Stromal cell of bone marrow (primary cell): Measurements from ENCODE around the gene RNF212.

Source experiments
- DNase-seq: peaks from one replicate; pipeline ENCODE4 v3.0.0-alpha.2; 2012; ENCODE audit warnings: low read depth

The RNF212 gene

DNA sequence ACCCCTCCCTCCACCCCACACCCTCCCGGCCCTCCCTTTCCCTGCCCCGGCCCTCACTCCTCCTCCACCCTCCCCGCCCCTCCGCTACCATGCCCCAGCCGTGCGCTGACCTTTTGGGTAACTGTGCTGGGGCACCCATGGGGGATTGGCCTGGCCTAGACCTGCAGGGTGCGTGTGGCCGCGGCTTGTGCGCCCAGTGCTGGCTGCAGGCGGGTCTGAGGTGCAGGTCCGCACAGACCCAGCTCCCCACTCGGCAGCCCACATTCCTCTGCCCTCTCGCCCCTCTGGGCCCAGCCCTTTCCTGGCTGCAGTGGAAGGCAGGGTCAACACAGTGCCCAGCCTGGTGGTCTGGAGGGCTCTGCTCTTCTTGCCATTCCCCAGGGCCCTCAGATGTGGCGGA is 77.3 kb downstream of the RNF212 start:
- DNase-seq = no peak

DNA sequence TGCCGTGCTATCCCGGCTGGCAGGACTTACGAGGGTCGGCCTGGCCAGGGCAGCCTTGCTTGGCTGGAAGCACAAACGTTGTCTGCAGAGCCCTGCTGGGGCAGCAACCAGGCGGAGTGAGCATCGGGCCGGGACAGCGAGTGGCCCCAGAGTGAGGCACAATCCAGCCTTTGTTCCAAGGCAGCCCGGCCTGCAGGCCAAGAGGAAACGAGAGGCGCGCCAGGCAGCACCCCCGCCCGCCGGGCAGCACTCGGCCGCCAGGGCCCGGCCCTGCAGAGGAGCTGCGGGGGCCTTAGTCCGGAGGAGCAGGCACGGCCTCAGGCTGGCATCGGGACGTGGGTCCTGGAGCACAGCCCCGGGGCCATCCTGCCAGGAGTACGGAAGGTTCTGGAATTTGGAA is 77.9 kb downstream of the RNF212 start:
- DNase-seq = no peak

DNA sequence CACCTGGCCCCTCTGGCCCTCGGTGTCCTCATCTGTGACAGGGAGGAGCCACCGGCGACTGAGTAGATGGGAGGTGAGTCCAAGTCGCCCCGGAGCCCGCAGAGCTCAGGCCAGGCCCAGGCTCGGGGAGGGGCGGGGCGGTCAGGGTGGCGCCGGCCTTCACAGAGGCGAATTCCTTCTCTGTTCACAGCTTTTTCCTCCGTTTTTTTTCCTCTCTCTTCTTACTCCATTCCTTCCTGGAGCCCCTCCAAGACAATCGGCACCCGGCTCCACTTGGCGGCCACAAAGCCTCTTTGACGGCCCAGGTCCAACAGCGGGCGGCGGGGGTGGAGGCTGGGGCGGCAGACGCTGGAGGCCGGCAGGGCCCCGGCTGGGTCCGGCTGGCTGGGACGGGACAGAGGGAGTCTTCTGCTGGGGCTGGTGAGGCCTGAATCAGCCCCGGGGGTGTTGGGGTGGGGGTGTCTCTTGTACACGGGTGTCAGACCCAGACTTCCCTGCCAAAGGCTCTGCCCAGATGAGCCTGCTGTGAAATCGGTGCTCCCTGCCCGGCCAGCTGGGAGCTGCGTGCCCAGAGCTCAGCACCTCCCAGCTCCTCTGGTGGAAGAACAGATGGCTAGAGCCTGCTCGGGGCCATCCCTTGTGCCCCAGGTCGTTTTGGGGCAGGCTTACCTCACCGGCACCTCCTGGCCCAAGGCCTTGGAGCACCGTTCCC is 79.4 kb downstream of the RNF212 start:
- DNase-seq = peak; percentile 76

DNA sequence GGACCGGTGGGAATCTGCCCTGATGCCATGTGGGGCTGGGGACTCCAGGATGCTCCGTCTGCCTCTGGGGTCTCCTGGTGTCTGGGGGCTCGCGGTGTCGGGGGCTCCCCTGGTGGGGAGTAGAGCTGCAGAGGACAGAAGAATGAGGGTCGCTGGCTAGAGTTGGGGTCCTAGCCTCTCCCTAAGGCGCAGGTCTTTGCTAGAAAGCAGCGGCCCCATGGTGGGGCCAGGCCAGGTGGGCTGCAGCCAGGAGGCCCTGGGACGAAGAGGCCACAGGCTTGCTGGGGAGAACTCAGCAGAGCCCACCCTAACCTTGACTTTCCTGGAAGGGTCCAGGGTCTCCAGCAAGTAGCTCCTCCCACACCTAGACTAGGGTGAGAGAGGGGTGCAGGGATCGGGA is 80.5 kb downstream of the RNF212 start:
- no peak for DNase-seq

DNA sequence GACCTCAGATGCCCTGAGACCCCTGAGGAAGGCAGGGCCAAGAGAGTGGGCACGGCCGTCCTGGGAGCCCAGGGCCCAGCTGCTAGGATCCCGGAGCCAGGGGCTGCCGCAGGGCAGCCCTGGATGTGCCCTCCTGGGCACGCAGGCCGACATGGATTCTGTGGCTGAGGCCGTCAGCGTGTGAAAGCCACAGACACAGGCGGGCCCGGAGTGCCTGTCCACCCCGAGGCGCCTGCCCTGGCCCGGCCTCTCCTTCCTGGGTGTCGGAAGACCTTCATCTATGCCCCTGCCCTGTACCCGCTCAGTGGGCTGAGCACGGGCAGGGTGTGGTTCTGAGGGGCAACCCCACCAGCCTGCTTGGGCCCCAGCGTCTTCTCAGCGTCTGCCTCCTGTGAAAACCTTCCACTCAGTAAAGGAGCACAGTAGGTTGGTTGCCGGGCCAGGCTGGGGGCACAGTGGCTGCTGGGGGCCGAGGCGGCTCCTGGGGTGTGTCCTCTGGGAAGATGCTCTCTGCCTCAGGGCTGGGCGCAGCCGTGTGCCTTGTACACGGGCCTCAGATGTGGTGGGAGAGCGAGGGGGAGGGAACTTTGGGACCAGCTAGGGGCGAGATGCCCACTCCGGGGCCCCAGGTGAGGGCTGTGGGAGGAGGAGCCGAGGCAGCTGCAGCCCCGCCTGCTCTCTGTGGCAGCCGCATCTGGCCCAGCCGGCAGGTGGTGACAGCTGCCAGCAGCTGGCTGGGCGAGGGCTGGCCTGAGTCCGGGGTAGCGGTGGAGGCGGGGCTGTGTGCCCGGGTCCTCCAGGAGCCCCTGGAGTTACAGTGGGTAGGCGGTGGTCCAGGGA is 81.2 kb downstream of the RNF212 start:
- DNase-seq = no peak

DNA sequence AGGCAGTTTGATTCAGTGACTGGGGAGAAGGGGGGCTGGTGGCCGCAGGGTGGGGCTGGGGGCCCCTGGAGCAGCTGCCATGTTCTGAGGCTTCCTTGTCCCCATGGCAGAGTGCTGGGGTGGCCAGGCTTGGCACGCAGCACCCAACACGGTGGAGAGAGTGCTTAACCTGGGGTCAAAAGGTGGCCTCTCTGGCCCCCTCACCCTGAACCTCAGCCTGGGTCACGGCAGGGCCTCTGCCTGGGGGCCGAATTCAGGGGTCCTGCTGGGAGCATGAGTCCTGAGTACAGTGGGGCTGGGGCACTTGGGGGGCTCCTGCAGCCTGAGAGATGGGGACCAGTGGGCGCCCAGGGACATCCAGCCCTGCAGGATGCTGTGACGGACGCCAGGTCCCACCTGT is 82.0 kb downstream of the RNF212 start:
- no peak for DNase-seq

DNA sequence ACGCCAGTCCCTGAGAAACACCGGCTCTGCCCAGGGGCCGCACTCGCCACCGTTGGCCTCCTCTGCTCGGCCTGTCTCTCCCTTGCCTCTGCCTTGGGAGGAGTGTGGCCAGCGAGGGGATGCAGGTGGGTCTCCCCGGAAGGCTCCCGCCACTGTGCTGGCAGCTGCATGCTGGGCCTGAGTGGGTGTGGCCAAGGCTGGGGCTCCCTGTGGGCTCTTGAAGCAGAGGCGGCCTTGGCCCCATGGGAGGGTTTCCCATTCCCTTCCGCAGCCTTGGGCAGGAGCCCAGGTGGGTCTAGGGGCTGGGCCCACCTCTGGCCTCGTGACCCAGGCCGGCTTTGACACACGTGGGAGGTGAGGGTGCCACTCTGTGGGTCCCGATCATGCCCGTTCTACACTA is 82.8 kb downstream of the RNF212 start:
- no peak for DNase-seq

DNA sequence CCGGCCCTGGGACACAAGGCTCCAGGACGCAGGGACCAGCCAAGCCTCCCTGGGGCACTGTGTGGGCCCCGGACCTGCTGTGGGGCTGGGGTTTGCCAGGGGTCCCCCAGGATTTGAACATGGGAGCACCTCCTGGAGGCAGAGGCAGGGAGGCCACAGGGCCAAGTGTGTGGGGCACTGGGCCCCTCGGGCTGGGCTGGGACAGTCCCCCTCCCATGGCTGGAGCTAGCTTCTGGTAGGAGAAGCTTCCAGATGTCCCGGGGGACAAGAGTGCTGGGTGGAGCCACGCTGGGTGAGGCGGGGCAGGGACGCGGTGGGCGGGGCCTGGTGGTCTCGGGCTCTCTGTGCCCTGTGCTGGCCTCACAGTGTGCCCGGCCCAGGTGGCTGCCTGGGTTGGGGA is 83.3 kb downstream of the RNF212 start:
- no peak for DNase-seq

DNA sequence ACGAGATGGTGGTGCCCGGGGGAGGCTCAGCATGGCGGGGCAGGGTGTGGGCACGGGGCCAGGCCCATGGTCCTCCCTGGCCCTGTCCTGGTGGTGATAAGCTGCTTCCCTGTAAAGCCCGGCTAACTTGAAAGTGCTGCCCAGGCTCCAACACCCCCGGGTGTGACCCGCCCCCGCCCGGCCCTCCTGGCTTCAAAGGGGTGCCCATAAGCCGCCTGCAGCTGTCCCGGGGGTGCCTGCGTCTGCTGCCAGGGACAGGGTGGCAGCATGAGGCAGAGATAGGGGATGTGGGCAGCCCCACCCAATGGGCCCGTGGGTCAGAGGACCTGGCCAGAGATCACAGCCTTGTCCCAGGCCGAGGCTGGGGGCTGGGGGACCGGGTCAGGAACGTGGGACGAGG is 83.8 kb downstream of the RNF212 start:
- no peak for DNase-seq

DNA sequence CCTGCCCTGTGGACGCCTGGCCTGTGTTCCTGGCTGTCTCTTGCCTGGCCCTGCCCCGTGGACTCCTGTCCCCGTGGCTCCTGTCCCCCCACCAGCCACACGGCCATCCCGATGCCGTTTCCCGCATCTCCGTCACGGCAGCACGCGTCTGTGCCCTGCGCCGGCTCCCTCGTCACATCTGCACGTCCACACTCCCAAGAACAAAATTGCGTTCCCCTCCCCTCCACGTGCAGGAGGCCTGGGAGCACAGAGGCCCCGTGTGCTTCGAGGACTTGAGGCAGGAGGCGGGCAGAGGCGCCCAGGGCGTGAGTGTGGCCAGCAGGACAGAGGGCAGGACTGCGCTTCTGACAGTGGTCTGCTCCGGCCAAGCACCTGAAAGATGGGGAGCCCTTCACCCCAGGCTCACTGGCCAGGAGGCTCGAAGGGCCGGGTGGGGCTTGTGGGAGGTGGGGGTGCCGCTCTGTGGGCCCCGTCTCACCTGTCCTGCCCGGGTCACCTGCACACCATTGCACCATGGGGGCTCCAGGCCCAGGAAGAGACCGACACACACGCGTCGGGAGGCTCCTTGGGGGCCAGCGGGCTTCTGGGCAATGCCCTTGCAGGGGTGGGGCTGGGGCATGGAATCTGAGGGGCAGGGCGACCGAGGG is 84.7 kb downstream of the RNF212 start:
- no peak for DNase-seq

DNA sequence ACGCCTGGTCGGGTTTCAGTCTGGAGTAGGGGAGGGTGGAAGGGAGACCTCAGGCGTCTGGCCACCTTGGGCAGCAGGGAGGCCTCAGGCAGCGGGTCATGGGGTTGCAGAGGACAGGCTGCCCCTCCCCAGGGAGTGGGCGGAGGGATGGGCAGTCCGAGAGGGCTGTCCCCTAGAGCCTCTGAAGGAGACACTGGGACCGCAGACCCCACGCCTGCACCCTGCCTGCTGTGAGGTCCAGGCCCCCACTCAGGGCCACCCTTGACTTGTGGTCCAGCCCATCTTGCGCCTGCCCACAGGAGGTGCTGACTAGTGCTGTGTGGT is 85.5 kb downstream of the RNF212 start:
- no peak for DNase-seq

DNA sequence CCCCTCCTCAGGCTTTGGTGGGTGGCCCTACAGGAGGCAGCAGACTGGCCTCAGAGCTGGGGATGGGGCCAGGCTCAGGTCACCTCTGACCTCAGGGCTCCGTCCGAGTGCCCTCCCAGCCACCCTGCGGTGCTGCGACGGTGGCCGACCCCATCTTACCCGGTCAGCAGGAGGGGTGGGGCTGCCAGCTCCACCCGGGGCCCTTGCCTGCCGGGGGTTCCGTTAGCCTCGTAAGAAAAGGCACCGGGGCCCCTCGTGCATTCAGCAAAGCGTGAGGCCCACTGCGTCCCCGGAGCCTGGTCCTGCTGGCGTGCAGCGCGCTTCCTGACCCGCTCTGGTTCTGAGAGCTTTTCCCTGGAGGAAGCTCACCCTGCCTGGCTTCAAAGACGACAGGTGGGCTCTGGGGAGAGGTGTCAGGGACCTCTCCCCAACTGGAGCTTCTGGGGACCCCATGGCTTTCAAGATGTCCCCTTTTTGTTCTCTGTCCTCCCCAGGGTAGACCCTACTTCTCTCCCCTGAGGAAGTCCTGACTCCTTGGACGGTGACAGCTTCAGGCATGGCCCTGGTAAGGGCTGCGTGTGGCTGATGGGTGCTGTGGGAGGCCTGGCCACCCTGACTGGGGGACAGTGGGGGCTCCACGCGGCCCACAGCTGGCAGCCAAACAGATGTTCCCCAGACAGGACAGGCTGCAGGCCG is 86.0 kb downstream of the RNF212 start:
- no peak for DNase-seq

DNA sequence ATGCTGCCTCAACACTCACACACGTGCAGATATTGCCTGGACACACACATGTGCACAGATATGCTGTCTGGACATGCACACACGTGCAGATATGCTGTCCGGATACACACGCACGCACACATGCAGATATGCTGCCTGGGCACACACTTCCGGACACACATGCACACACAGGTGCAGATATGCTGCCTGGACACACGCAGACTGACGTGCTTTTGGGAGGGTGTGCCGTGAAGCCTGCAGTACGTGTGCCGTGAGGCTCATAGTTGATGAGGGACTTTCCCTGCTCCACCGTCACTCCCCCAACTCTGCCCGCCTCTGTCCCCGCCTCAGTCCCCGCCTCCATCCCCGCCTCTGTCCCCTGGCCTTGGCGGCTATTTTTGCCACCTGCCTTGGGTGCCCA is 87.2 kb downstream of the RNF212 start:
- no peak for DNase-seq

DNA sequence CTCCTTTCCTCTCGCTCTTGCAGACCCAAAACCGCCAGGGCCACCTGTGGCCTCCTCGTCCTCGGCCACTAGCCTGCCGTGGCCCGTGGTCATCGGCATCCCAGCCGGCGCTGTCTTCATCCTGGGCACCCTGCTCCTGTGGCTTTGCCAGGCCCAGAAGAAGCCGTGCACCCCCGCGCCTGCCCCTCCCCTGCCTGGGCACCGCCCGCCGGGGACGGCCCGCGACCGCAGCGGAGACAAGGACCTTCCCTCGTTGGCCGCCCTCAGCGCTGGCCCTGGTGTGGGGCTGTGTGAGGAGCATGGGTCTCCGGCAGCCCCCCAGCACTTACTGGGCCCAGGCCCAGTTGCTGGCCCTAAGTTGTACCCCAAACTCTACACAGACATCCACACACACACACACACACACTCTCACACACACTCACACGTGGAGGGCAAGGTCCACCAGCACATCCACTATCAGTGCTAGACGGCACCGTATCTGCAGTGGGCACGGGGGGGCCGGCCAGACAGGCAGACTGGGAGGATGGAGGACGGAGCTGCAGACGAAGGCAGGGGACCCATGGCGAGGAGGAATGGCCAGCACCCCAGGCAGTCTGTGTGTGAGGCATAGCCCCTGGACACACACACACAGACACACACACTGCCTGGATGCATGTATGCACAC is 88.3 kb downstream of the RNF212 start:
- DNase-seq = no peak

DNA sequence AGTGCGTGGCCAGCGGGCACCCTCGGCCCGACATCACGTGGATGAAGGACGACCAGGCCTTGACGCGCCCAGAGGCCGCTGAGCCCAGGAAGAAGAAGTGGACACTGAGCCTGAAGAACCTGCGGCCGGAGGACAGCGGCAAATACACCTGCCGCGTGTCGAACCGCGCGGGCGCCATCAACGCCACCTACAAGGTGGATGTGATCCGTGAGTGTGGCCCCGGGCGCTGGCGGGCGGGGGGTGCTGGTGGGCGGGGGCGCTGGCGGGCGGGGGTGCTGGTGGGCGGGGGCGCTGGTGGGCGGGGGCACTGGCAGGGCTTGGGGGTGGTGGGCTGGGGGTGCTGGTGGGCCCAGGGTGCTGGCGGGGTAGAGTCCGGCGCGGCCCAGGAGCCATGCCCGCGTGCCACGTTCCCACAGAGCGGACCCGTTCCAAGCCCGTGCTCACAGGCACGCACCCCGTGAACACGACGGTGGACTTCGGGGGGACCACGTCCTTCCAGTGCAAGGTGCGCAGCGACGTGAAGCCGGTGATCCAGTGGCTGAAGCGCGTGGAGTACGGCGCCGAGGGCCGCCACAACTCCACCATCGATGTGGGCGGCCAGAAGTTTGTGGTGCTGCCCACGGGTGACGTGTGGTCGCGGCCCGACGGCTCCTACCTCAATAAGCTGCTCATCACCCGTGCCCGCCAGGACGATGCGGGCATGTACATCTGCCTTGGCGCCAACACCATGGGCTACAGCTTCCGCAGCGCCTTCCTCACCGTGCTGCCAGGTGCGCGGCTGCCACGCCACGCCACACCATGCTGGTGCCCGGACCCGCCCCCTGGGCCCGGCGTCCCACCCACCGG is 89.2 kb downstream of the RNF212 start:
- no peak for DNase-seq

DNA sequence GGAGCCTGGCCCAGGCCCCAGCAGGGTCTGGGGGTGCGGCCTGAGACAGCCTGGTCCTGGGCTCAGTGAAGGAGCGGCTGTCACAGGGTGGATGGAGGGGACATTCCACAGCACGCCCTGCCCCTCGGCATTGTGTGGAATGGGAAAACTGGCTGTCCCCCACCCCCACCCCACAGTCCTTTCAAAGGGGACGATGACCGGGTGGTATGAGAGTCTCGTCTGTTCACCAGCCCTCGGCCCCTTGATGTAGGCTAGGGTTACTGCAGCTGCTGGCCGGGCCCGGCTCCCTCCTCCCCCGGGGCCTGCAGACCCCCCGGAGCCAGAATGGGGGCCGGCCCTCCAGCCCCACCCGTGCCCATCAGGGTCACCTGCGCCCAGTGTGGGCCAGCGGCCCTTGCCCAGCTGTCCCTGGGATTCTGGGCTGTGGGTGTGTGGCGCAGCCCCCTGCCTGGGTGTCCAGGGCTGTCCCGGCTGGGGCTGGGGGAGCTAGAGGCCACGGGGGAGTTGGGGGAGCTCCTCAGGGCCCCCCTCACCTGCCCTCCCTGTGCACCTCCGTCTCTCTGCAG is 90.2 kb downstream of the RNF212 start:
- no peak for DNase-seq

DNA sequence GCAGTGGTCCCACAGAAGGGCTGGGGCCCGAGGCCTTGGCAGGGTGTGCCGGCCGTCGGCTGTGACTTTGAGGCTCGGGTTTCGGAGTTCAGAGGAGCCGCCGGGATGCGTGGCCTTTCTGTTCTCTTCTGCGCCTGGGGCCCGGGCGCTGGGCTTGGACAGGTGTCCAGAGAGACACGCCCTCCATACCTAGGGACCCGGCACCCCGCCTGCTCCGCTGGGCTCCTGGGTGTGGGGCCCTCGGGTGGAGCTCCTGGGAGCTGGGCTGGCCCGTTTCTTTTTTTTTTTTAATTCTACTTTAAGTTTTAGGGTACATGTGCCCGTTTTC is 90.7 kb downstream of the RNF212 start:
- DNase-seq = no peak

DNA sequence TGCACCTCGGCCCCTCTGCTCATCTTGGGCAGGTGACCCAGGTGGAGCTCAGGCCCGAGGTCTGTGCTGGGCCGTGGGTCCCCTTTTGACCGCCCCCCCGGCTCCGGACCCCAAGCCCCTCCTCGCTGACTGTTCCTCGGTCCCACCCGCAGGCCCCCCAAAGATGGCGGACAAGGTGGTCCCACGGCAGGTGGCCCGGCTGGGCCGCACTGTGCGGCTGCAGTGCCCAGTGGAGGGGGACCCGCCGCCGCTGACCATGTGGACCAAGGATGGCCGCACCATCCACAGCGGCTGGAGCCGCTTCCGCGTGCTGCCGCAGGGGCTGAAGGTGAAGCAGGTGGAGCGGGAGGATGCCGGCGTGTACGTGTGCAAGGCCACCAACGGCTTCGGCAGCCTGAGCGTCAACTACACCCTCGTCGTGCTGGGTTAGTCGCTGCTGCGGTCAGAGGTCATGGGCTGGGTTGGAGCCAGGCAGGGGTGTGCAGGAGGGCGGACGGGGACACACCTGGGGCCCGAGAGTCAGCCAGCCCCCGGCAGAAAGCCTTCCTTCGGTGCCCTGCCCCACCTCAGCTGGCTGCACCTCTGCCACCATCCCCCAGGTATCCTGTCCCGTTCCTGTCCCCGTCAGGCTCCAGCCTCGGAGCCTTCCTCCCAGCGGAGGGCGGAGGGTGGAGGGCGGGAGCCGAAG is 91.2 kb downstream of the RNF212 start:
- DNase-seq = no peak
